NB4 (cell line): ENCODE data around the gene MAPK4.
"Not testable (repeated sequence)": the region's sequence is repeated elsewhere in the genome, so short reads cannot be mapped to it uniquely, and the experiment has no call there.

Experiments used
- DNase-seq: peaks from one replicate; pipeline ENCODE4 v3.0.0; 2010; ENCODE audit warnings: low read depth
- H3K4me3 ChIP-seq: one replicate; pipeline ENCODE4 v1.5.1; 2011; ENCODE audit warnings: mild to moderate bottlenecking, low read depth, low read length, moderate library complexity
- CTCF ChIP-seq: IDR thresholded peaks from one replicate; pipeline ENCODE4 v1.5.1; 2012; ENCODE audit warnings: low read depth, low read length
- MAX ChIP-seq: IDR thresholded peaks from 2 replicates; pipeline ENCODE4 v1.6.1; 2011; ENCODE audit warnings: low read depth, low read length
- MYC ChIP-seq: IDR thresholded peaks from 2 replicates; pipeline ENCODE4 v1.6.1; 2011; ENCODE audit warnings: low read depth, low read length
- POLR2A ChIP-seq: IDR thresholded peaks from 2 replicates; pipeline ENCODE4 v1.6.1; 2011; ENCODE audit warnings: mild to moderate bottlenecking; ENCODE audit not compliant: insufficient read length; ENCODE audit errors: extremely low read depth

Gene MAPK4

GRCh38 chr18:50776383-50776782 lies 216.5 kb downstream of the MAPK4 start:
- no peak overlapping the region for H3K4me3 ChIP-seq
- no peak for DNase-seq
- no peak for TF ChIP-seq POLR2A
- no peak for TF ChIP-seq CTCF
- no peak for TF ChIP-seq MAX
- no peak for TF ChIP-seq MYC

GRCh38 chr18:50779021-50779420 lies 219.1 kb downstream of the MAPK4 start:
- DNase-seq, H3K4me3 ChIP-seq: not testable (repeated sequence)
